HG02885 (cell line): ENCODE measurements around the gene HNRNPF.
"Not testable (repeated sequence)": the region's sequence is repeated elsewhere in the genome, so short reads cannot be mapped to it uniquely, and the experiment has no call there.

Source experiments
- ATAC-seq: cut with Tn5 transposase; IDR thresholded peaks from one replicate; pipeline ENCODE4 v1.9.1; 2021; ENCODE audit warnings: mild to moderate bottlenecking; ENCODE audit not compliant: unreplicated experiment, poor library complexity

The HNRNPF gene

GRCh38 chr10:43408710-43409384 lies at the start of gene HNRNPF:
Gene HNRNPF (minus strand): TSS chr10:43409186. CDS start chr10:43387884, 21,302 bp downstream.
- peak; percentile 74 for ATAC-seq

- no peak for ATAC-seq
Observed at GRCh38 chr10:43458227-43458626, 49.2 kb upstream of the HNRNPF start.

GRCh38 chr10:43456561-43456960 lies 47.6 kb upstream of the HNRNPF start:
- ATAC-seq, result not testable (repeated sequence)

- not testable (repeated sequence) for ATAC-seq
Observed at GRCh38 chr10:43454025-43454424, 45.0 kb upstream of the HNRNPF start.

GRCh38 chr10:43453266-43453831 lies 44.4 kb upstream of the HNRNPF start:
- ATAC-seq, result peak; percentile 44

- ATAC-seq, result no peak
Observed at GRCh38 chr10:43452356-43452914, 43.4 kb upstream of the HNRNPF start.

- no peak for ATAC-seq
Observed at GRCh38 chr10:43448742-43449141, 39.8 kb upstream of the HNRNPF start.

- ATAC-seq, result not testable (repeated sequence)
Observed at GRCh38 chr10:43446219-43447017, 37.4 kb upstream of the HNRNPF start.

GRCh38 chr10:43444897-43445466 lies 36.0 kb upstream of the HNRNPF start:
- no peak for ATAC-seq

GRCh38 chr10:43444323-43444722 lies 35.3 kb upstream of the HNRNPF start:
- ATAC-seq, result no peak

- no peak for ATAC-seq
Observed at GRCh38 chr10:43440463-43441134, 31.6 kb upstream of the HNRNPF start.

GRCh38 chr10:43437141-43437870 lies 28.3 kb upstream of the HNRNPF start:
- ATAC-seq, result no peak

GRCh38 chr10:43436291-43437140 lies 27.5 kb upstream of the HNRNPF start, which contains the start of gene ZNF487:
Gene ZNF487 (plus strand): TSS chr10:43437111. CDS start chr10:43475814, 38,703 bp downstream.
- ATAC-seq, result peak; percentile 97

GRCh38 chr10:43430926-43431663 lies 22.1 kb upstream of the HNRNPF start:
- ATAC-seq, result no peak

- ATAC-seq, result peak; percentile 79
Observed at GRCh38 chr10:43427166-43427825, 18.3 kb upstream of the HNRNPF start.

GRCh38 chr10:43426476-43426875 lies 17.5 kb upstream of the HNRNPF start:
- not testable (repeated sequence) for ATAC-seq

GRCh38 chr10:43424416-43424815 lies 15.4 kb upstream of the HNRNPF start:
- no peak for ATAC-seq
